ENCODE measurements around the gene BRF1. TPM values are rescaled to one million over a fixed set of nuclear protein-coding genes. Genes with fewer than 3 reads are reported as not detected.

The BRF1 gene, protein sequence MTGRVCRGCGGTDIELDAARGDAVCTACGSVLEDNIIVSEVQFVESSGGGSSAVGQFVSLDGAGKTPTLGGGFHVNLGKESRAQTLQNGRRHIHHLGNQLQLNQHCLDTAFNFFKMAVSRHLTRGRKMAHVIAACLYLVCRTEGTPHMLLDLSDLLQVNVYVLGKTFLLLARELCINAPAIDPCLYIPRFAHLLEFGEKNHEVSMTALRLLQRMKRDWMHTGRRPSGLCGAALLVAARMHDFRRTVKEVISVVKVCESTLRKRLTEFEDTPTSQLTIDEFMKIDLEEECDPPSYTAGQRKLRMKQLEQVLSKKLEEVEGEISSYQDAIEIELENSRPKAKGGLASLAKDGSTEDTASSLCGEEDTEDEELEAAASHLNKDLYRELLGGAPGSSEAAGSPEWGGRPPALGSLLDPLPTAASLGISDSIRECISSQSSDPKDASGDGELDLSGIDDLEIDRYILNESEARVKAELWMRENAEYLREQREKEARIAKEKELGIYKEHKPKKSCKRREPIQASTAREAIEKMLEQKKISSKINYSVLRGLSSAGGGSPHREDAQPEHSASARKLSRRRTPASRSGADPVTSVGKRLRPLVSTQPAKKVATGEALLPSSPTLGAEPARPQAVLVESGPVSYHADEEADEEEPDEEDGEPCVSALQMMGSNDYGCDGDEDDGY
- total RNA-seq = 10 to 100 TPM; 49.5 to 50.4 TPM

DNA sequence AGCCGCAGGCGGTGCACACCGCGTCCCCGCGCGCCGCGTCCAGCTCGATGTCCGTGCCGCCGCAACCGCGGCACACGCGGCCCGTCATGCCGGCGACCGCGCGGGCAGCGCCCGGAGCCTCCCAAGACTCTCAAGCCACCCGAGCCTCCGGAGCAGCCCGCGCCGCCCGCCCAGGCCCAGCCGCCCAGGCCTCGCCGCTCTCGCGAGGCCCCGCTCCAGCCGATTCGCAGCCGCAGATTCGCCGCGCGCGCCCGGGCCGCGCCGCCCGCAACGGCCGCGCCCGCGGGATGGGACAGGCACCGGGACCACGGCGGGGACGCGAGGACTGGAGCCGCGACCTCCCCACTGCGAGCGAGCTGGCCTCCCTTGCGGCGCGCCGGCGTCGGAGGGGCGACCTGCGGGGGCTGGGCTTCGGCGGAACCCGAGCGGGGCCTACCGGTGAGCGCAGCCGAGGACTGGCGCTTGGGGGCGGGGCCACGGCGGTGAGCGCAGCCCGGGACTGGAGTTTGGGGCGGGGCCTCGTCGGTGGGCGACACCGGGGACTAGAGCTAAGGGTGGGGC lies at the start of gene BRF1:
Gene BRF1 (minus strand): TSS at position 460 of the 561 bp plus-strand sequence. CDS start 372 bp downstream, at position 88.
- Mint-ChIP-seq H3K4me3 (peak within 1 kb of the TSS; percentile 94), H3K4me1 (peaks cover 32% of the 10 kb centered on the region), H3K36me3 (peaks cover 18% of the 10 kb centered on the region), H3K27ac (peak within 1 kb of the TSS; percentile 95), H3K9me3 (no peaks in the 10 kb centered on the region), H3K27me3 (peaks cover 2% of the 10 kb centered on the region)
- ATAC-seq (ENCODE audit: low read depth) (peak; percentile 87), DNase-seq (peak; percentile 99)
- POLR2A ChIA-PET = interaction anchor here (0.7 to 4.0 kb wide), 24 partner anchors 10 to 500 kb away, joined by 3 to 61 read pairs (median 4); partner anchors contain the start of genes BTBD6, GPR132, NUDT14 and PACS2

DNA sequence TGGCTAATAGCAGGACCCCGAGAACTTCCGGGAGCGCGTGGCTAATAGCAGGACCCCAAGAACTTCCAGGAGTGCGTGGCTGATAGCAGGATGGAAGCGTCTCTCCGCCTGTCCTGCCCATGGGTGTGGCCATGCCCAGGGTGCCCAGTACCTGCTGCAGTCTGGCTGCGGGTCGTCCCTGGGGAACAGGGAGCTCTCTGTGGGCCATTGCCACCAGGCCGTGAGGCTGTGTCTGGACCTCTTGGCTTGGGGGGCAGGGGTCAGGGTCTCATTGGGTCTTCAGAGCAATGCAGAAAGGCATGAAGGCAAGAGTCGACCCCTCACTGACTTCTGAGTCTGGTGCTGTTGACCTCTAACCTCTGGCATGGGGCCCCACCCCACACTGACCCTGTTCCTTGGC lies 49.2 kb upstream of the BRF1 start:
- Mint-ChIP-seq H3K27me3 (no peaks in the 10 kb centered on the region), H3K4me3 (no peak overlapping the region), H3K9me3 (peaks cover 3% of the 10 kb centered on the region), H3K27ac (no peak overlapping the region), H3K4me1 (peaks cover 3% of the 10 kb centered on the region), H3K36me3 (peaks cover 4% of the 10 kb centered on the region)
- DNase-seq (no peak), ATAC-seq (ENCODE audit: low read depth) (no peak)
- POLR2A ChIA-PET = no interaction called here

DNA sequence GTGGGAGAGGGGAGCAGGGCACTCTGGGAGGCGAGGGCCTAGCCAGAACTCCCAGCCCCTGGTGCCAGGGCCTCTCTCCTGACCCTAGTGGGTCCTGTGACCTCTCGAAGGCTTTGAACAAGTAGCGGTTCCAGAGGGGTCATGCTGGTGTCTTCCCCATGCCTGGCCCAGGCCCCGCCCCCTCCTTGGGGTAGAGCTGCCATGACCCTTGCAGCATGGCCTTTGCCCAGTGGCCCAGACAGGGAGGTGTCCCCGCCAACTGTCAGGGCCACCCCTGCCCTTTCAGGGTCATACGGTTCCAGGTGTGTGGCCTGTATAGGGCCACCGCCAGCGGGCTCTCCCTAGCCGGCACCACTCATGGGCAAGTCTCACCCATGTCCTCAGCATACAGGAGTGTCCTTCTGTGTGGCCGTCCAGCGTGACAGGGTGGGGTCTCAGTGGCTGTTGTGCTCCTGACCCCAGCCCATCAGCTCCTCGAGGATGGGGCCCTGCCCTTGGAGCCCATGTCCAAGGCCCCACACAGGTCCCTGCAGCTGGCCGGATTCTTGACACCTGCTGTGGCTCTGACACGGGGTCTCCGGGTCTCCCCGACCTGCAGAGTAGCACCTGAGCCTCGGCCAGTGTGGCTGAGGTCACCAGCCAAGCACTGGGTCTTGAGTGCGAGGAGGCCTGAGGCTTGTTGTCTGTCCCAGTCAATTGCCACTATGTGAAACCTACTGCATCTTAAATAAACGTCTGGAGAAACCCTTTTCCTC lies 48.3 kb upstream of the BRF1 start:
- Mint-ChIP-seq H3K27me3 (no peaks in the 10 kb centered on the region), H3K36me3 (peaks cover 4% of the 10 kb centered on the region), H3K9me3 (peaks cover 3% of the 10 kb centered on the region), H3K27ac (no peak overlapping the region), H3K4me3 (no peak overlapping the region), H3K4me1 (peaks cover 3% of the 10 kb centered on the region)
- DNase-seq = no peak
- no peak for ATAC-seq (ENCODE audit: low read depth)
- POLR2A ChIA-PET = no interaction called here

DNA sequence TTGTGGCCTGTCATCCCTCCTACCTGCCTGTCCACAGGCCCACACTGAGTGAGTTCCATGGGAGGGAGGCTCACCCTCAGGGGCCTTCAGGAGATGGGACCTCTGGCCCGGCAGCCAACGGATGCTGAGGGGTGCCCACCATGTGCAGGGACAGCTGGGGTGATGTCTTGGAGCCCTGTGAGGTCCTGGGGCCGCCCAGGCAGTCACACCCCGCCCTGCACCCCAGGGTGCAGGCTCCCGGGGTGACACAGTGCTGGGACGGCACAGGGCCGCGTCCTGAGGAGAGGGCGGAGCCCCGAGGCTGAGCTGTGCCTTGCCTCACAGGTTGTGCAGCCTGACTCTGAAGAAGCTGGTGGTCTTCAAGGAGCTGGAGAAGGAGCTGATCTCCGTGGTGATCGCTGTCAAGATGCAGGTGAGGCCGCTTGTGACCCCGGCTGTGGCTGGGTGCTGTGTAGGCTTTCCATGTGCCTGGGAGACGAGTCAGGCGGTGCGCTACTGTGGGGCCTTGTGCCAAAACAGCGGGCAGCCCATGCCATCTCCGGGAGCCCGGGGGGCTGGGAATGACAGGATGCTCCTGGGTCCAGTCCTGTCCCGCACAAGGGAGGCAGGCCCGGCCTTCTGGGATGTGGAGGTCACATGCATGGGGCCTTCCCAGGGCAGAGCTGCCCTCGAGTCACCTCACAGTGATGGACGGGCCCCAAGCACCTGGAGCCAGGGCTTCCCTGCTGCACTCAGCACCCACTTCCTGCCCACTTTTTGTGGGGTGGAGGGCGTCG lies 47.6 kb upstream of the BRF1 start:
- Mint-ChIP-seq H3K4me3 (no peak overlapping the region), H3K9me3 (peaks cover 3% of the 10 kb centered on the region), H3K27ac (no peak overlapping the region), H3K36me3 (peaks cover 4% of the 10 kb centered on the region), H3K4me1 (peaks cover 3% of the 10 kb centered on the region), H3K27me3 (no peaks in the 10 kb centered on the region)
- ATAC-seq (ENCODE audit: low read depth) (no peak), DNase-seq (no peak)
- POLR2A ChIA-PET = interaction anchor here (0.7 kb wide), 1 partner anchor 47 kb away, joined by 3 read pairs; the partner anchor contains the start of gene BRF1

DNA sequence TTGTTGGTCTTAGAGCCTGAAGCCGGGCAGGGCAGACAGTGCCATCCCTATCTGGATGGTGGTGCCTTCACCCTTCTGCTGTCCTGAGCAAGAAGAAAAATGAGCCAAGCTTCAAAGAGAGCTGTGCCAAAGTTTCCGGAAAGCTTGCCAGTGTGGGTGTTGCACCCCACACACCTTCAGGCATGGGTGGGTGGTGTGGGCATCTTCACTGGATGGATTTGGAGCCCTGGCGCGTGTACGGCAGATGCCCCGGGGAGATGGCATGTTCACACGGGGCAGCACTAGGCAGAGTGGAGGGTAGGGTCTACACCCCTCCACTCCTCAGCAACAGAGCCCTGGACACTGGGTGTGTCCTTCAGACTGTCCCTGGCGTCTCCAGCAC lies 46.8 kb upstream of the BRF1 start:
- no peaks in the 10 kb centered on the region for H3K27me3 Mint-ChIP-seq
- peaks cover 4% of the 10 kb centered on the region for H3K36me3 Mint-ChIP-seq
- no peak overlapping the region for H3K27ac Mint-ChIP-seq
- H3K4me1 Mint-ChIP-seq = peaks cover 3% of the 10 kb centered on the region
- DNase-seq = no peak
- POLR2A ChIA-PET = interaction anchor here (0.7 kb wide), 1 partner anchor 46 kb away, joined by 3 read pairs; the partner anchor contains the start of gene BRF1
- H3K4me3 Mint-ChIP-seq = no peak overlapping the region
- H3K9me3 Mint-ChIP-seq = peaks cover 3% of the 10 kb centered on the region
- no peak for ATAC-seq (ENCODE audit: low read depth)

DNA sequence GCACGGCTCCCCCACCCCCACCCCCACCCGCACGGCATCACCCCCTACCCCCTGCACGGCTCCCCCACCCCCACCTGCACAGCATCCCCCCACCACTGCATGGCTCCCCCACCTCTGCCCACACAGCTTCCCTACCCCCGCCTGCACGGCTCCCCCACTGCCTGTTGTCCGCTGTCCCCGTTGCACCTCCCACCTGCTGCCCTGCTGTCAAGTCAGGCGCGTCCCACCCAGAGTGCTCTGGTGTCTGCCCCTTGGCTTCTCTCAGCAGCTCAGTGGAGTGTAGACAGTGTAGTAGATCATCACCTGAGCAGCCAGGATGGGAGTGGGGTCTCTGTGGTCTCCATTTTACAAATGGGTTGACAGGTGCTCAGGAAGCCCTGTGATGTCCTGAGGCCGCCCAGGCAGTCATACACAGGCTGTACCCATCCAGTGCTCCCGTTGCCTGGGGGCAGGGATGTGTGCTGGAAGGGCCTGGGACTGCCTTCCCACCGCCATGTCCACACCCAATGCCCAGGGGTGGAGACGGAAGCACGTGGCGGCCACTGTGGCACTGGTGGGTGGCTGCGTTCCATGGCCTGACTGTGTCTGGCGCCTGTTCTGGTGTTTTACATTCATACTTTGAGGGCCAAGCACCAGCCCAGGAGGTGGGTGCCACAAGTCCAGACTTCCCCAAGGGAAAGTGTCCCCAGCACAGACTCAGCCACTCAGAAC lies 46.2 kb upstream of the BRF1 start:
- Mint-ChIP-seq H3K27ac (no peak overlapping the region), H3K36me3 (peaks cover 4% of the 10 kb centered on the region), H3K4me3 (no peak overlapping the region), H3K9me3 (peaks cover 3% of the 10 kb centered on the region), H3K27me3 (no peaks in the 10 kb centered on the region), H3K4me1 (peaks cover 1% of the 10 kb centered on the region)
- POLR2A ChIA-PET = interaction anchor here (0.7 kb wide), 1 partner anchor 46 kb away, joined by 3 read pairs; the partner anchor contains the start of gene BRF1
- DNase-seq (no peak), ATAC-seq (ENCODE audit: low read depth) (no peak)

DNA sequence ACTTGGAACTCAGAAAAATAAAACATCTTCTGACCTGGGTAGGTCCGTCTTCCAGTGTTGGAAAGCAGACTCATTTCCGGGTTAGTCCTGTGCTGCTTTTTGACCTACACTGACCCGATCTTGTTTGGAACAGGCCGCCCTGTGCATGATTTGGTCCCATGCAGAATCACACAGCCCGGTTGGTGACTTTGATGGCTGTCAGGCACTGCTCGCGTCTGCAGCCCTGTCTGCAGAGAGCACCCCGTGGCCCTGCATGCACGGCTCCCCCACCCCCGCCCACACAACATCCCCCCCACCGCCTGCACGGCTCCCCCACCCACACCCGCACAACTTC lies 45.4 kb upstream of the BRF1 start:
- Mint-ChIP-seq H3K27me3 (peaks cover 1% of the 10 kb centered on the region), H3K4me1 (peaks cover 3% of the 10 kb centered on the region), H3K27ac (no peak overlapping the region), H3K4me3 (no peak overlapping the region), H3K9me3 (peaks cover 3% of the 10 kb centered on the region), H3K36me3 (peaks cover 4% of the 10 kb centered on the region)
- POLR2A ChIA-PET = no interaction called here
- DNase-seq (no peak), ATAC-seq (ENCODE audit: low read depth) (no peak)

DNA sequence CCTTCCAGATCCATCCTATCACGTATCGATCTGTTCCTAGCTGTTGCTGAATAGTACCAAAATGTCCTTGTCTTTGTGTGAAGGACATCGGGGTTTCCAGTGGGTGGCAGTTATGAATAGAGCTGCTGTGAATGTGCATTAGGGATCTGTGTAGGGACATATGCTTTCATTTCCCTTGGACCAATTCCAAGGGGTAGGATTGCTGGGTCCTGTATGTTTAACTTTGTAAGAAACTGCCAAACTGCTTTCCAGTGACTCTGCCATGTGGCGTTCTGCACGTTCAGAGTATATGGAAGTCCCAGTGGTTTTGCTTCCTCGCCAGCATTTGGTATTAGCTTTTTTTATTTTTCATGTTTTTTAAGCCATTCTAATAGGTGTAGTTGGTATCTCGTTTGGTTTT lies 42.4 kb upstream of the BRF1 start:
- peaks cover 1% of the 10 kb centered on the region for H3K27me3 Mint-ChIP-seq
- no peak overlapping the region for H3K27ac Mint-ChIP-seq
- H3K4me3 Mint-ChIP-seq = no peak overlapping the region
- peaks cover 3% of the 10 kb centered on the region for H3K9me3 Mint-ChIP-seq
- DNase-seq (no peak), ATAC-seq (ENCODE audit: low read depth) (no peak)
- POLR2A ChIA-PET = no interaction called here
- peaks cover 5% of the 10 kb centered on the region for H3K4me1 Mint-ChIP-seq
- H3K36me3 Mint-ChIP-seq = peaks cover 4% of the 10 kb centered on the region

DNA sequence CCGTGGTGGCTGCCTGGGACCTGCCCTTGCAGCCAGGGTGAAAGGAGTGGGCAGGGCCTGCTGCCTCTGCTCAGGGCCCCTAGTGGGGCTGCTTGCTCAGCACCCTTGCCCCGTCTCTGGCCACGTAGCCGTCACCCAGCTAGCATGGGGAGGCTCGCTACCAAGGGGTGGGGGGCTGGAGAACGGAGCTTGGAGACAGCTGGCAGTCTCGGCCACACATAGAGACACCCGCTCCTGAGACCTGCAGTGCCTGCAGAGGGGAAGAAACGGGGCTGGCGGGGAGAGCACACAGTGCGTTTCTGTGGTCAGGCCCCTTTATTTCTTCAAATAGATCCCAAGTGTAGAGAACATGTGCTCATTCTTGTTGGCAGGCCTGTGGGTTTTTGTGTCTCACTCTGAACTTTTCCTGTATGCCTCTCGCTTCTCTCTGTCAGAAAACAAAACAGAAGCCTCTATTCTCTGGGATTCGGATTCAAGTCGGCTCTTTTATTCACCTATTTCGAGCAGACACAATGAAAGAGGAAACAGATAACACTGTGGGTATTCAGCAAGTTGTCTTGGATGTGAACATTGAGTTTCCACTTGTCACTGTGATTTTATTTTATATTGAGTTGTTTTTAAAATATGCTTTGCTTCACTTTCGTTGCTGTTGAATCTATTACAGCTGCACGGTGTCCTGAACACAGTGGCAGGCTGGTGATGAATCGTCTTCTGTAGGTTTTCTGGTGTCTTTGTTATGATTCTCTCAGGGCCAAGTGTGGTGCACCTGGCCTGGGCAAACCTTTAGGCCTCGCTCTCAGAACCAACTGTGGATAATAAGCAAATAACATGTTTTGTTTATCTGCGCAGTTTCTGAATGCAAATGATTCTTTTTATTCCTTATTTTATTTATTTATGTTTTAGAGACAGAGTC lies 40.3 kb upstream of the BRF1 start:
- Mint-ChIP-seq H3K4me1 (peaks cover 5% of the 10 kb centered on the region), H3K27ac (no peak overlapping the region), H3K36me3 (peaks cover 4% of the 10 kb centered on the region), H3K9me3 (peaks cover 3% of the 10 kb centered on the region), H3K4me3 (no peak overlapping the region), H3K27me3 (peaks cover 1% of the 10 kb centered on the region)
- ATAC-seq (ENCODE audit: low read depth) (no peak), DNase-seq (no peak)
- POLR2A ChIA-PET = interaction anchor here (1.1 kb wide), 1 partner anchor 40 kb away, joined by 3 read pairs; the partner anchor contains the start of gene BRF1

DNA sequence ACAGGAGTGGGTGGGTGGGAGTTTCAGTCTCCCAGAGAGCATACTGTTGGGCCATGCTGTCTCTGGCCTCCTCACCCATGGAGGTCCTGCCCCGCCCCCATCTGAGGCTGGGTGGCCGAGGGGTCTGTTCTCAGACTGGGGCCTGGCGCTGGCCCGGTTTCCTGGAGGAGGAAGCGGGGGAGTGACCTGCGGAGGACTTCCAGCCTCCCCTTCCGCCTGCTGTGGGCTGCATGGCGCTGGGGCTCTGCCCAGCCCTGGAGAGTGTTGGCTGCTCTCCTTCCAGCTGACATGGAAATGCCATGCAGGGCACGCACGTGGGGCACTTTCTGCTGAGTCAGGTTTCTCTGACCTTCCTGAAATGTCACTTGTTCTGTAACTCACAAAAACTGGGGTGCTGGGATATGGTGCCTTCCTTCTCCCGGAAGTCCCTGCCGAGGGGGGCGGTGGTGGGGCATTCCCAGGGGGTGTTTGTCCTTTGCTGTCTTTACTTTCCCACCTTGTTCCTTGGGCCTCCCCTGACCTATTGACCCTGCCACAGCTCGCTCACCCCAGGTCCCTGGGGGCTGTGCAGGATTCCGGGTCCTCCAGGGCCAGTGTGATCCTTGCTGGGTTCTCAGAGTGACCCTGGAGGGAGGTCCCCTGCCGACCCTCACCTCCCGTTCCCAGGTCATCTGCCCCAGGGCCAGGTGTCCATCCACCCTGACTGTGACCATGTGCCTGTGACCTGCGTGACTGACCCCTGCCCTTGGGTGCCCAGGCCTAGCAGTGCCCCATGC lies 37.4 kb upstream of the BRF1 start:
- Mint-ChIP-seq H3K4me1 (peaks cover 5% of the 10 kb centered on the region), H3K4me3 (no peak overlapping the region), H3K27ac (no peak overlapping the region), H3K36me3 (no peaks in the 10 kb centered on the region), H3K9me3 (no peaks in the 10 kb centered on the region), H3K27me3 (peaks cover 1% of the 10 kb centered on the region)
- no peak for DNase-seq
- POLR2A ChIA-PET = no interaction called here
- ATAC-seq (ENCODE audit: low read depth) = no peak

DNA sequence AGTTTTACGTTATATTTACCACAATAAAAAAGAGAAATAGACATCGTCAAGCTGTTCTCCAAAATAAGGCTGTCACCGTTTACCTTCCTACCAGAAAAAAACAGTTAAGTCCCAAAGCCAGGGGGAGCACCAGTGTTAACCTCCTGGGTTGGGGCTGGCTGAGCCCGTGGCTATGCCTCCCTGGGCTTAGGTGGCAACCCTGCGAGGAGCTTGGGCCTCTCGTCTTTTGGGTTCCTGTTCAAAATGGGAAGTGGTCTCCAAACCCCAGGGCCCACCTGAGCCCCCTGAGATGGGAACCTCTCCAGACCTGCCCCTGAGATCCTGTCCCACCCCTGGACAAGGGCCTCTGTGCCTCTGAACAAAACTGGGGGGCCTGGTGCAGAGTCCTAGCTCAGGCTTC lies 36.6 kb upstream of the BRF1 start:
- H3K4me1 Mint-ChIP-seq = peaks cover 11% of the 10 kb centered on the region
- H3K27me3 Mint-ChIP-seq = peaks cover 1% of the 10 kb centered on the region
- no peak overlapping the region for H3K4me3 Mint-ChIP-seq
- ATAC-seq (ENCODE audit: low read depth) = no peak
- no peaks in the 10 kb centered on the region for H3K36me3 Mint-ChIP-seq
- H3K9me3 Mint-ChIP-seq = no peaks in the 10 kb centered on the region
- no peak for DNase-seq
- H3K27ac Mint-ChIP-seq = no peak overlapping the region
- POLR2A ChIA-PET = no interaction called here
